HepG2 (cell line): Measurements from ENCODE around the gene EIF4E. TPM values are rescaled to one million over a fixed set of nuclear protein-coding genes. Genes with fewer than 3 reads are reported as not detected.
A peak's percentile ranks its signal among the peaks of the same experiment; 100 is the strongest.

Experiments
- HNF1A ChIP-seq, 2 experiments: sonication (generic) in 1 of 2; formaldehyde crosslinking in 1 of 2; IDR thresholded peaks; 2 replicates each; pipeline versions ENCODE4 v1.4.0 to v1.6.1; 2016 to 2020; ENCODE audit warnings: borderline replicate concordance in 1 of 2, low read depth in 1 of 2, mild to moderate bottlenecking in 1 of 2, missing genetic modification reagents in 1 of 2
- NFAT5 ChIP-seq: sonication (generic); formaldehyde crosslinking; IDR thresholded peaks from 2 replicates; pipeline ENCODE4 v1.4.0; 2020; ENCODE audit warnings: missing genetic modification reagents
- SRSF4 ChIP-seq: fragments of 200-400 bp; formaldehyde crosslinking; IDR thresholded peaks from one replicate; pipeline ENCODE4 v1.6.1; 2018; ENCODE audit warnings: mild to moderate bottlenecking, low read depth, low read length, moderate library complexity; ENCODE audit not compliant: poor library complexity, severe bottlenecking
- TOPORS ChIP-seq: sonication (generic); formaldehyde crosslinking; IDR thresholded peaks from 2 replicates; pipeline ENCODE4 v1.8.0; 2023; ENCODE audit warnings: mild to moderate bottlenecking, missing genetic modification reagents
- ZBTB40 ChIP-seq, 2 experiments: fragments of 450-650 bp in 1 of 2; sonication (generic) in 1 of 2; formaldehyde crosslinking in 1 of 2; IDR thresholded peaks; 2 replicates each; pipeline versions ENCODE4 v1.6.1 to v1.8.0; 2016 to 2022; ENCODE audit warnings: antibody characterized with exemption in 1 of 2, mild to moderate bottlenecking in 1 of 2, missing genetic modification reagents in 1 of 2
- ZNF235 ChIP-seq: sonication (generic); formaldehyde crosslinking; IDR thresholded peaks from 2 replicates; pipeline ENCODE4 v1.8.1; 2023; ENCODE audit warnings: mild to moderate bottlenecking, missing genetic modification reagents, borderline replicate concordance
- ZNF850 ChIP-seq: sonication (generic); formaldehyde crosslinking; conservative IDR thresholded peaks from 2 replicates; pipeline ENCODE4 v1.9.0; 2021; ENCODE audit warnings: mild to moderate bottlenecking, missing genetic modification reagents
- polyA plus RNA-seq, 8 experiments: library from polyadenylated mRNA; depleted of rRNA in 3 of 8; stranded (reverse) in 7 of 8; unstranded in 1 of 8; fragments of >200 nt; fragmentation: Illumina TruSeq in 4 of 8; extraction: Trizol in 4 of 8; gene quantifications; 2 replicates each; pipeline versions ENCODE4 v1.2.1 to v1.2.3, GENCODE V29; 2011 to 2016; ENCODE audit warnings: low read depth in 4 of 8, missing spikeins in 1 of 8, mixed read lengths in 1 of 8; ENCODE audit not compliant: insufficient read depth in 1 of 8
- total RNA-seq, 5 experiments: library from RNA; depleted of rRNA; stranded (reverse); fragments of >200 nt; fragmentation: Illumina TruSeq; extraction: Trizol; gene quantifications; 2 replicates each; pipeline ENCODE4 v1.2.3, GENCODE V29; 2016; ENCODE audit warnings: low read depth in 1 of 5

Gene EIF4E
- total and polyA plus RNA-seq, 2 of the 13 experiments (the other 11 are each of a cell fraction or from before 2014, with no cell fraction given), result 50.8 to 194 TPM

- TF ChIP-seq ZBTB40 (IDR thresholded peaks at IDR 0.05) (no peak), ZBTB40 (CRISPR knock-in tag; IDR thresholded peaks at IDR 0.05) (peak; percentile 57), NFAT5 (CRISPR knock-in tag) (peak; percentile 50; the same call in 1 of the 2 replicates), ZNF850 (no peak), HNF1A (IDR thresholded peaks at IDR 0.05; ENCODE audit: low read depth) (no peak), HNF1A (CRISPR knock-in tag; IDR thresholded peaks at IDR 0.05; ENCODE audit: borderline replicate concordance) (peak; percentile 12; the same call in 1 of the 2 replicates), ZNF235 (CRISPR knock-in tag) (no peak), TOPORS (peak; percentile 85), SRSF4 (no peak)
Measured at GRCh38 chr4:98928505-98929340, at the start of gene EIF4E (continued).
